Esophagus squamous epithelium (tissue), 5 donors: Measurements from ENCODE around the gene KCNH3. TPM values are rescaled to one million over a fixed set of nuclear protein-coding genes. Genes with fewer than 3 reads are reported as not detected.
A peak's percentile ranks its signal among the peaks of the same experiment; 100 is the strongest.

Experiments used
- DNase-seq: peaks from one replicate; lab custom pipeline; 2025; lab: John Stamatoyannopoulos, UW
- H3K27ac ChIP-seq, 4 donors: fragments of 200-600 bp; sonication (generic); one replicate each; pipeline ENCODE4 v1.5.1; 2016 to 2019; ENCODE audit warnings: mild to moderate bottlenecking in 1 of 4
- H3K27me3 ChIP-seq, 4 donors: fragments of 200-600 bp; sonication (generic); 1 replicate in 3 of 4; 2 replicates in 1 of 4; pipeline versions ENCODE4 v1.5.1 to v1.6.0; 2017 to 2021; ENCODE audit warnings: antibody characterized with exemption in 1 of 4
- H3K36me3 ChIP-seq, 3 donors: fragments of 200-600 bp; sonication (generic); one replicate each; pipeline ENCODE4 v1.5.1; 2016 to 2019
- H3K4me1 ChIP-seq, 3 donors: fragments of 200-600 bp; sonication (generic); one replicate each; pipeline ENCODE4 v1.5.1; 2017 to 2019
- H3K4me3 ChIP-seq, 4 donors: fragments of 200-600 bp; sonication (generic); 1 replicate in 3 of 4; 2 replicates in 1 of 4; pipeline ENCODE4 v1.5.1; 2016 to 2019; ENCODE audit warnings: mild to moderate bottlenecking in 2 of 4, moderate library complexity in 1 of 4
- H3K9me3 ChIP-seq, 3 donors: fragments of 200-600 bp; sonication (generic); one replicate each; pipeline ENCODE4 v1.5.1; 2016 to 2019
- CTCF ChIP-seq, 6 experiments: fragments of 450-650 bp in 4 of 6; fragments of 200-600 bp in 2 of 6; sonication (generic) in 2 of 6; IDR thresholded peaks; one replicate each; pipeline ENCODE4 v1.5.1; 2016 to 2019; ENCODE audit warnings: antibody characterized with exemption in 6 of 6, mild to moderate bottlenecking in 4 of 6, moderate library complexity in 4 of 6
- POLR2A ChIP-seq, 4 donors: fragments of 450-650 bp; IDR thresholded peaks; one replicate each; pipeline ENCODE4 v1.6.1; 2017; ENCODE audit warnings: antibody characterized with exemption in 4 of 4, mild to moderate bottlenecking in 4 of 4, moderate library complexity in 3 of 4
- WGBS, 2 donors: methylation state at CpG; one replicate each; pipeline ENCODE4 v1.1.5; 2018; 5-methylcytosine and 5-hydroxymethylcytosine counted together
- intact Hi-C: fragments of 100-400 bp; cut with DNase I; formaldehyde crosslinking; loops from one replicate; pipeline ENCODE4 v1.15.0; 2022
- total RNA-seq, 4 donors: library from RNA; depleted of rRNA; stranded (reverse); fragments of >200 nt; gene quantifications; one replicate each; pipeline ENCODE4 v1.1.0, GENCODE V29; 2016
- donor health status: DM: yes; HTN: yes; CAD: no.

The KCNH3 gene
- total RNA-seq, 4 donors from 2014 or later, result 0.38 TPM; not detected in 3

GRCh38 chr12:49493900-49494299, 44.9 kb upstream of the KCNH3 start:
- no peaks in the 10 kb centered on the region for H3K9me3 ChIP-seq
- H3K4me3 ChIP-seq, result no peak overlapping the region
- H3K27ac ChIP-seq, result no peak overlapping the region
- TF ChIP-seq POLR2A (IDR thresholded peaks at IDR 0.05), result no peak
- TF ChIP-seq CTCF (IDR thresholded peaks at IDR 0.05), result no peak
- DNase-seq, result no peak
- H3K36me3 ChIP-seq, result peaks cover 0 to 34% (median 0%) of the 10 kb centered on the region in 3 donors
- intact Hi-C loops, result no loop called here
- no peaks in the 10 kb centered on the region for H3K27me3 ChIP-seq
- 88 to 90% methylated on average over 2 of the region's 2 CpGs for WGBS, 2 donors
- no peaks in the 10 kb centered on the region for H3K4me1 ChIP-seq

GRCh38 chr12:49496417-49497360, 42.1 kb upstream of the KCNH3 start:
- H3K36me3 ChIP-seq, result peaks cover 0 to 50% (median 0%) of the 10 kb centered on the region in 3 donors
- TF ChIP-seq POLR2A (IDR thresholded peaks at IDR 0.05), result no peak
- no peak for TF ChIP-seq CTCF (IDR thresholded peaks at IDR 0.05)
- intact Hi-C loops, result no loop called here
- no peak overlapping the region for H3K27ac ChIP-seq
- no peaks in the 10 kb centered on the region for H3K4me1 ChIP-seq
- DNase-seq, result no peak
- H3K27me3 ChIP-seq, result no peaks in the 10 kb centered on the region
- WGBS, 2 donors, result 84 to 86% methylated on average over 10 of the region's 10 CpGs
- no peak overlapping the region for H3K4me3 ChIP-seq
- H3K9me3 ChIP-seq, result no peaks in the 10 kb centered on the region

- WGBS, 2 donors, result 78 to 100% methylated on average over 1 of the region's 1 CpG
- TF ChIP-seq POLR2A (IDR thresholded peaks at IDR 0.05) (no peak), CTCF (IDR thresholded peaks at IDR 0.05) (no peak)
- intact Hi-C loops, result no loop called here
- Histone ChIP-seq H3K36me3 (peaks cover 0 to 21% (median 0%) of the 10 kb centered on the region in 3 donors), H3K27ac (no peak overlapping the region), H3K4me1 (peaks cover 0 to 13% (median 0%) of the 10 kb centered on the region in 3 donors), H3K4me3 (no peak overlapping the region), H3K27me3 (no peaks in the 10 kb centered on the region), H3K9me3 (no peaks in the 10 kb centered on the region)
- no peak for DNase-seq
These were observed 36.9 kb upstream of the KCNH3 start for GRCh38 chr12:49501895-49502294.

DNA sequence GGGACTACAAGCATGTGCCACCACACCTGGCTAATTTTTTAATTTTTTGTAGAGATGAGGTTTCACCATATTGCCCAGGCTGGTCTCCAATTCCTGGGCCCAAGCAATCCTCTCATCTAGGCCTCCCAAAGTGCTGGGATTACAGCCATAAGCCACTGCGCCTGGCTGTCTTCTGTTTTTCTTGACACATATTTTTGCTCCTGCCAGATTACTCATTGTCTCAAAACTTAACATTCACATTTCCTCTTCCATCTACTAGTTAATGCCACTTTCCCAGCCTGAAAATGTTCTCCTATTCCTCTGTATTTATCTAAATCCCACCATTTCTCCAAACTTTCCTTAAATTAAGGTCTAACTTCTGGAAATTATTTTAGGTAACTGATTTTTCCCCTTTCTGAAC, 36.2 kb upstream of the KCNH3 start:
- peaks cover 0 to 16% (median 0%) of the 10 kb centered on the region in 3 donors for H3K36me3 ChIP-seq
- 86 to 88% methylated on average over 1 of the region's 1 CpG for WGBS, 2 donors
- no peaks in the 10 kb centered on the region for H3K9me3 ChIP-seq
- TF ChIP-seq CTCF (IDR thresholded peaks at IDR 0.05) (no peak), POLR2A (IDR thresholded peaks at IDR 0.05) (no peak)
- intact Hi-C loops, result no loop called here
- H3K27ac ChIP-seq, result no peak overlapping the region
- H3K27me3 ChIP-seq, result no peaks in the 10 kb centered on the region
- DNase-seq, result no peak
- H3K4me3 ChIP-seq, result no peak overlapping the region
- peaks cover 0 to 13% (median 0%) of the 10 kb centered on the region in 3 donors for H3K4me1 ChIP-seq

DNA sequence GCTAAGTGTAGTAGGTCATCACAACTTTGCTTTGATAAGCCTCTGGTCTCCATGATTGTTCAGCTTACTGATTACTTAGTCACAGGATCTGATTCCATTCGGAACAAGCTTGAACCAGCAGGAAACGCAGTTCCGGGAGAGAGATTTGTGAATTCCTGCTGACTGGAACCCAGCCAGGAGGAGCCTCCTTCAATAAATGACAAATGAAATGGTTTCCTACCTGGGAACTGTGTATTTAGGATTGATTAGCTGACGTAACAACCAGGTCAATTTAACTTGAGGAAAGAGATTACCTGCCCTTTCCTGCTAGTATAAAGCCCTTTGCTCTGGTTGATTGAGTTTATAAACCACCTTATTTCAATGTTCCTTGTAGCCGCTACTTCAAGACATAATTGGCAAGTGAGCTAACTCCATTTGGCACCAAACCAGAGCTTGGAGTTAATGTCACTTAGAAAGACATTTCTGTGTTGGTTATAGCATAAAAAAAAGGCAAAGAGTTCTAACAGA, 35.1 kb upstream of the KCNH3 start:
- intact Hi-C loops, result no loop called here
- Histone ChIP-seq H3K4me1 (peaks cover 0 to 13% (median 0%) of the 10 kb centered on the region in 3 donors), H3K9me3 (no peaks in the 10 kb centered on the region), H3K27me3 (no peaks in the 10 kb centered on the region), H3K36me3 (peaks cover 0 to 16% (median 0%) of the 10 kb centered on the region in 3 donors), H3K27ac (peak overlapping the region in 1 of 4 donors; percentile 11), H3K4me3 (peak overlapping the region in 1 of 4 donors; percentile 25)
- TF ChIP-seq CTCF (IDR thresholded peaks at IDR 0.05) (no peak), POLR2A (IDR thresholded peaks at IDR 0.05) (no peak)
- DNase-seq, result no peak
- 45 to 46% methylated on average over 5 of the region's 5 CpGs for WGBS, 2 donors
